H1 (cell line): ENCODE data around the gene RPL18A. TPM values are rescaled to one million over a fixed set of nuclear protein-coding genes. Genes with fewer than 3 reads are reported as not detected.

Experiments used
- BACH1 ChIP-seq: IDR thresholded peaks from 2 replicates; pipeline ENCODE4 v1.6.1; 2012; ENCODE audit warnings: low read length, improper control_type of control experiment
- HDAC6 ChIP-seq: IDR thresholded peaks from one replicate; pipeline ENCODE4 v1.7.1; 2012; ENCODE audit warnings: low read depth, mild to moderate bottlenecking, inconsistent platforms, low read length, moderate library complexity
- KDM5A ChIP-seq: fragments of 200-600 bp; IDR thresholded peaks from 2 replicates; pipeline ENCODE4 v1.7.1; 2012; ENCODE audit warnings: mild to moderate bottlenecking, low read length, inconsistent platforms, mixed read lengths
- NRF1 ChIP-seq: IDR thresholded peaks from 2 replicates; pipeline ENCODE4 v1.6.1; 2011; ENCODE audit warnings: mild to moderate bottlenecking, low read depth, low read length, improper control_type of control experiment
- SIN3A ChIP-seq, 2 experiments: IDR thresholded peaks in 1 of 2; conservative IDR thresholded peaks in 1 of 2; 2 replicates each; pipeline ENCODE4 v1.6.1; 2011 to 2012; ENCODE audit warnings: low read length in 2 of 2, improper control_type of control experiment in 1 of 2, low read depth in 1 of 2, mild to moderate bottlenecking in 1 of 2
- polyA plus RNA-seq, 7 experiments: library from polyadenylated mRNA; depleted of rRNA in 3 of 7; stranded (reverse) in 5 of 7; unstranded in 2 of 7; fragments of >200 nt in 5 of 7; fragments of 200-250 nt in 2 of 7; gene quantifications; 1 replicate in 5 of 7; 2 replicates in 1 of 7; 4 replicates in 1 of 7; pipeline versions ENCODE4 v1.2.1 to v1.2.3, GENCODE V29; 2011 to 2013; ENCODE audit warnings: missing spikeins in 2 of 7, mixed read lengths in 2 of 7
- total RNA-seq: library from RNA; stranded (reverse); fragmentation: NEBNext Ultra II Directional; extraction: Animal tissue kit (Norgen Biotek cat#: 25700); gene quantifications from 2 replicates; pipeline ENCODE4 v1.2.1, GENCODE V29; 2021
- TF ChIP-seq, protein P1 (sequence below): fragments of 300-600 bp; sonication (generic); IDR thresholded peaks from 2 replicates; pipeline ENCODE4 v1.7.1; 2012; ENCODE audit warnings: low read length, moderate library complexity, mild to moderate bottlenecking, inconsistent platforms; ENCODE audit not compliant: insufficient replicate concordance
- TF ChIP-seq, protein P2 (sequence below): IDR thresholded peaks from 2 replicates; pipeline ENCODE4 v1.6.1; 2012; ENCODE audit warnings: low read length, inconsistent platforms
- TF ChIP-seq, protein P3 (sequence below): IDR thresholded peaks from 2 replicates; pipeline ENCODE4 v1.6.1; 2011; ENCODE audit warnings: low read length, improper control_type of control experiment

RPL18A gene
- total and polyA plus RNA-seq, 2 of the 8 experiments (the other 6 are each of a cell fraction or from before 2014, with no cell fraction given) = 2,749 to 3,938 TPM

DNA sequence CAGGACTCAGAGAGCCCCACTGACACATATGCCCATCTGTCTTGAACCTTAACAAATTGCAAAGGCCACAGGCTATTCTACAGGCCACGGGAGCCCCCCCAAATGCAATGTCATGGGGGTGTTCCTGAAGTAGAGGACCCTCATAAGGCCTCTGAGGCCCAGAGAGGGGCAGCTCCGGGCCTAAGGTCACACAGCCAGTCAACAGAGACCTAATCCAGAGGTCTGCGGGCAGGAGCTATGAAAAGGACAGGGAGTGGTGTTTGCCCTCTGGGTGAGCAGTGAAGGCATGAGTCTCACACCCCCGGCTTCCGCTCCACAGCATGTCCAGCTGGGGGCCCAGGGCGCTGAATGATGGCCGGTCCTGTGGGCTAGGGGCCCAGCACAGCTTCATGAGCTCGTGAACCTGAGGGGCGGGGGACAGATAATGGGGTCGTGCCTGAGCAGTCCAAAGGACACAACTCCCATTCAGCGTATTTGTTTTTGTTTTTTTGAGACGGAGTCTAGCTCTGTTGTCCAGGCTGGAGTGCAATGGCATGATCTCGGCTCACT is 33.1 kb upstream of the RPL18A start (continued):
- TF ChIP-seq, protein P1, sequence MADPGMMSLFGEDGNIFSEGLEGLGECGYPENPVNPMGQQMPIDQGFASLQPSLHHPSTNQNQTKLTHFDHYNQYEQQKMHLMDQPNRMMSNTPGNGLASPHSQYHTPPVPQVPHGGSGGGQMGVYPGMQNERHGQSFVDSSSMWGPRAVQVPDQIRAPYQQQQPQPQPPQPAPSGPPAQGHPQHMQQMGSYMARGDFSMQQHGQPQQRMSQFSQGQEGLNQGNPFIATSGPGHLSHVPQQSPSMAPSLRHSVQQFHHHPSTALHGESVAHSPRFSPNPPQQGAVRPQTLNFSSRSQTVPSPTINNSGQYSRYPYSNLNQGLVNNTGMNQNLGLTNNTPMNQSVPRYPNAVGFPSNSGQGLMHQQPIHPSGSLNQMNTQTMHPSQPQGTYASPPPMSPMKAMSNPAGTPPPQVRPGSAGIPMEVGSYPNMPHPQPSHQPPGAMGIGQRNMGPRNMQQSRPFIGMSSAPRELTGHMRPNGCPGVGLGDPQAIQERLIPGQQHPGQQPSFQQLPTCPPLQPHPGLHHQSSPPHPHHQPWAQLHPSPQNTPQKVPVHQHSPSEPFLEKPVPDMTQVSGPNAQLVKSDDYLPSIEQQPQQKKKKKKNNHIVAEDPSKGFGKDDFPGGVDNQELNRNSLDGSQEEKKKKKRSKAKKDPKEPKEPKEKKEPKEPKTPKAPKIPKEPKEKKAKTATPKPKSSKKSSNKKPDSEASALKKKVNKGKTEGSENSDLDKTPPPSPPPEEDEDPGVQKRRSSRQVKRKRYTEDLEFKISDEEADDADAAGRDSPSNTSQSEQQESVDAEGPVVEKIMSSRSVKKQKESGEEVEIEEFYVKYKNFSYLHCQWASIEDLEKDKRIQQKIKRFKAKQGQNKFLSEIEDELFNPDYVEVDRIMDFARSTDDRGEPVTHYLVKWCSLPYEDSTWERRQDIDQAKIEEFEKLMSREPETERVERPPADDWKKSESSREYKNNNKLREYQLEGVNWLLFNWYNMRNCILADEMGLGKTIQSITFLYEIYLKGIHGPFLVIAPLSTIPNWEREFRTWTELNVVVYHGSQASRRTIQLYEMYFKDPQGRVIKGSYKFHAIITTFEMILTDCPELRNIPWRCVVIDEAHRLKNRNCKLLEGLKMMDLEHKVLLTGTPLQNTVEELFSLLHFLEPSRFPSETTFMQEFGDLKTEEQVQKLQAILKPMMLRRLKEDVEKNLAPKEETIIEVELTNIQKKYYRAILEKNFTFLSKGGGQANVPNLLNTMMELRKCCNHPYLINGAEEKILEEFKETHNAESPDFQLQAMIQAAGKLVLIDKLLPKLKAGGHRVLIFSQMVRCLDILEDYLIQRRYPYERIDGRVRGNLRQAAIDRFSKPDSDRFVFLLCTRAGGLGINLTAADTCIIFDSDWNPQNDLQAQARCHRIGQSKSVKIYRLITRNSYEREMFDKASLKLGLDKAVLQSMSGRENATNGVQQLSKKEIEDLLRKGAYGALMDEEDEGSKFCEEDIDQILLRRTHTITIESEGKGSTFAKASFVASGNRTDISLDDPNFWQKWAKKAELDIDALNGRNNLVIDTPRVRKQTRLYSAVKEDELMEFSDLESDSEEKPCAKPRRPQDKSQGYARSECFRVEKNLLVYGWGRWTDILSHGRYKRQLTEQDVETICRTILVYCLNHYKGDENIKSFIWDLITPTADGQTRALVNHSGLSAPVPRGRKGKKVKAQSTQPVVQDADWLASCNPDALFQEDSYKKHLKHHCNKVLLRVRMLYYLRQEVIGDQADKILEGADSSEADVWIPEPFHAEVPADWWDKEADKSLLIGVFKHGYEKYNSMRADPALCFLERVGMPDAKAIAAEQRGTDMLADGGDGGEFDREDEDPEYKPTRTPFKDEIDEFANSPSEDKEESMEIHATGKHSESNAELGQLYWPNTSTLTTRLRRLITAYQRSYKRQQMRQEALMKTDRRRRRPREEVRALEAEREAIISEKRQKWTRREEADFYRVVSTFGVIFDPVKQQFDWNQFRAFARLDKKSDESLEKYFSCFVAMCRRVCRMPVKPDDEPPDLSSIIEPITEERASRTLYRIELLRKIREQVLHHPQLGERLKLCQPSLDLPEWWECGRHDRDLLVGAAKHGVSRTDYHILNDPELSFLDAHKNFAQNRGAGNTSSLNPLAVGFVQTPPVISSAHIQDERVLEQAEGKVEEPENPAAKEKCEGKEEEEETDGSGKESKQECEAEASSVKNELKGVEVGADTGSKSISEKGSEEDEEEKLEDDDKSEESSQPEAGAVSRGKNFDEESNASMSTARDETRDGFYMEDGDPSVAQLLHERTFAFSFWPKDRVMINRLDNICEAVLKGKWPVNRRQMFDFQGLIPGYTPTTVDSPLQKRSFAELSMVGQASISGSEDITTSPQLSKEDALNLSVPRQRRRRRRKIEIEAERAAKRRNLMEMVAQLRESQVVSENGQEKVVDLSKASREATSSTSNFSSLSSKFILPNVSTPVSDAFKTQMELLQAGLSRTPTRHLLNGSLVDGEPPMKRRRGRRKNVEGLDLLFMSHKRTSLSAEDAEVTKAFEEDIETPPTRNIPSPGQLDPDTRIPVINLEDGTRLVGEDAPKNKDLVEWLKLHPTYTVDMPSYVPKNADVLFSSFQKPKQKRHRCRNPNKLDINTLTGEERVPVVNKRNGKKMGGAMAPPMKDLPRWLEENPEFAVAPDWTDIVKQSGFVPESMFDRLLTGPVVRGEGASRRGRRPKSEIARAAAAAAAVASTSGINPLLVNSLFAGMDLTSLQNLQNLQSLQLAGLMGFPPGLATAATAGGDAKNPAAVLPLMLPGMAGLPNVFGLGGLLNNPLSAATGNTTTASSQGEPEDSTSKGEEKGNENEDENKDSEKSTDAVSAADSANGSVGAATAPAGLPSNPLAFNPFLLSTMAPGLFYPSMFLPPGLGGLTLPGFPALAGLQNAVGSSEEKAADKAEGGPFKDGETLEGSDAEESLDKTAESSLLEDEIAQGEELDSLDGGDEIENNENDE = no peak
- TF ChIP-seq BACH1 = no peak
- TF ChIP-seq SIN3A (conservative IDR thresholded peaks at IDR 0.05 in 1 of 2, IDR thresholded peaks at IDR 0.05 in 1 of 2; ENCODE audit: low read depth in 1 of 2, low read length in 2 of 2) = no peak
- TF ChIP-seq HDAC6 = no peak
- TF ChIP-seq, protein P2, sequence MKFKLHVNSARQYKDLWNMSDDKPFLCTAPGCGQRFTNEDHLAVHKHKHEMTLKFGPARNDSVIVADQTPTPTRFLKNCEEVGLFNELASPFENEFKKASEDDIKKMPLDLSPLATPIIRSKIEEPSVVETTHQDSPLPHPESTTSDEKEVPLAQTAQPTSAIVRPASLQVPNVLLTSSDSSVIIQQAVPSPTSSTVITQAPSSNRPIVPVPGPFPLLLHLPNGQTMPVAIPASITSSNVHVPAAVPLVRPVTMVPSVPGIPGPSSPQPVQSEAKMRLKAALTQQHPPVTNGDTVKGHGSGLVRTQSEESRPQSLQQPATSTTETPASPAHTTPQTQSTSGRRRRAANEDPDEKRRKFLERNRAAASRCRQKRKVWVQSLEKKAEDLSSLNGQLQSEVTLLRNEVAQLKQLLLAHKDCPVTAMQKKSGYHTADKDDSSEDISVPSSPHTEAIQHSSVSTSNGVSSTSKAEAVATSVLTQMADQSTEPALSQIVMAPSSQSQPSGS = no peak
- TF ChIP-seq, protein P3, sequence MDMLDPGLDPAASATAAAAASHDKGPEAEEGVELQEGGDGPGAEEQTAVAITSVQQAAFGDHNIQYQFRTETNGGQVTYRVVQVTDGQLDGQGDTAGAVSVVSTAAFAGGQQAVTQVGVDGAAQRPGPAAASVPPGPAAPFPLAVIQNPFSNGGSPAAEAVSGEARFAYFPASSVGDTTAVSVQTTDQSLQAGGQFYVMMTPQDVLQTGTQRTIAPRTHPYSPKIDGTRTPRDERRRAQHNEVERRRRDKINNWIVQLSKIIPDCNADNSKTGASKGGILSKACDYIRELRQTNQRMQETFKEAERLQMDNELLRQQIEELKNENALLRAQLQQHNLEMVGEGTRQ = no peak
- no peak for TF ChIP-seq KDM5A
- no peak for TF ChIP-seq NRF1
